GM19099 (cell line): ENCODE data around the gene TSHZ3.

Experiments used
- POLR2A ChIP-seq: IDR thresholded peaks from 3 replicates; pipeline ENCODE4 v1.6.1; 2011; ENCODE audit warnings: low read depth; ENCODE audit not compliant: insufficient read length; ENCODE audit errors: extremely low read depth

TSHZ3 gene

GRCh38 chr19:31314849-31315629, 34.2 kb downstream of the TSHZ3 start:
- no peak for TF ChIP-seq POLR2A

- TF ChIP-seq POLR2A, result no peak
These were observed 35.1 kb downstream of the TSHZ3 start for GRCh38 chr19:31314156-31314555.

- no peak for TF ChIP-seq POLR2A
These were observed 35.8 kb downstream of the TSHZ3 start for GRCh38 chr19:31313291-31314030.

GRCh38 chr19:31312677-31313244, 36.5 kb downstream of the TSHZ3 start:
- TF ChIP-seq POLR2A, result no peak

GRCh38 chr19:31312009-31312676, 37.1 kb downstream of the TSHZ3 start:
- TF ChIP-seq POLR2A, result no peak

GRCh38 chr19:31310432-31311133, 38.7 kb downstream of the TSHZ3 start:
- no peak for TF ChIP-seq POLR2A

- TF ChIP-seq POLR2A, result no peak
These were observed 40.5 kb downstream of the TSHZ3 start for GRCh38 chr19:31308781-31309180.

GRCh38 chr19:31307071-31307669, 42.1 kb downstream of the TSHZ3 start:
- TF ChIP-seq POLR2A, result no peak

GRCh38 chr19:31306006-31306753, 43.1 kb downstream of the TSHZ3 start:
- TF ChIP-seq POLR2A, result no peak

- TF ChIP-seq POLR2A, result no peak
These were observed 44.4 kb downstream of the TSHZ3 start for GRCh38 chr19:31304831-31305312.

GRCh38 chr19:31303262-31303815, 45.9 kb downstream of the TSHZ3 start:
- no peak for TF ChIP-seq POLR2A

GRCh38 chr19:31301306-31301980, 47.8 kb downstream of the TSHZ3 start:
- no peak for TF ChIP-seq POLR2A

- TF ChIP-seq POLR2A, result no peak
These were observed 48.8 kb downstream of the TSHZ3 start for GRCh38 chr19:31300422-31300821.
